ENCODE measurements around the gene TTYH1.

TTYH1 gene

DNA sequence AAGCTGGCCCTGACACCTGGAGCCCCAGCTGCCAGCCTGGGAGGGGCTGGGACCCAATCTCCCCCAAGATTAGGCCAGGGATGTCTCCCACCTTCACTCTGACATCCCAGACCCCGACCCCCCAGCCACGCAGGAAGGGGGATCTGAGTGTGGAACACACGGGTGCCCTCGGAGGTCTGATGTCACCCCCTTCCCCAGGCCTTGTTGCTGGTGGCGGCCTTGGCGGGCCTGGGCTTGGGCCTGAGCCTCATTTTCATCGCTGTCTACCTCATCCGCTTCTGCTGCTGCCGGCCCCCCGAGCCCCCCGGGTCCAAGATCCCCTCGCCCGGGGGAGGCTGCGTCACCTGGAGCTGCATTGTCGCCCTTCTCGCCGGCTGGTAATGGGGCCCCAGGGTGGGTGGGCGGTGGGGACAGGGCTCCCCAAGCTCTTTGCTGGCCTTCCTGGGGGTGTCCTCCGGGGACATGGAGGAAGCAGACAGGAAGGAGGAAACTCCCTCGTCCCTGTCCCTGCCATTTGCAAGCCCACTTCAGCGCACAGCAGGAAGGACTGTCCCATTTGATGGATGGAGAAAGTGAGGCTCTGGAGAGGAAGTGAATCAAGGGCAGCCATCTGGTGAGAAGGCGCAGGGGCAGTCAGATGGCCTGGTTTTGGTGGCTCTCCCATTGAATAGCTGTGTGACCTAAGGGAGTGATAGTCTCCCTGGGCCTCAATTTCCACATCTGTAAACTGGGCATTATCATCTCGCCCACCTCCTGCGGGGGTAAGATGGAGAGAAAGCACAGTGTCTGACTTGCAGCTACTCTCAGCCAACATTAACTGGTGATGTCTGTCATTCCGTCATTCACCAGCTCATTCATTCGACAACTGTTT lies 3.9 kb downstream of the TTYH1 start:
- Histone ChIP-seq H3K36me3 (no peaks in the 10 kb centered on the region), H3K27me3 (peaks cover 84% of the 10 kb centered on the region), H3K4me1 (ENCODE audit: control insufficient read depth in 1 of 2, insufficient read depth in 1 of 2, low read depth in 1 of 2, low read length in 1 of 2) (peaks cover 18 to 19% of the 10 kb centered on the region in 2 experiments), H3K9me3 (no peaks in the 10 kb centered on the region), H3K4me3 (ENCODE audit: low read depth in 1 of 2, low read length in 1 of 2) (no peak overlapping the region), H3K27ac (no peak overlapping the region)
- TF ChIP-seq, protein P1, sequence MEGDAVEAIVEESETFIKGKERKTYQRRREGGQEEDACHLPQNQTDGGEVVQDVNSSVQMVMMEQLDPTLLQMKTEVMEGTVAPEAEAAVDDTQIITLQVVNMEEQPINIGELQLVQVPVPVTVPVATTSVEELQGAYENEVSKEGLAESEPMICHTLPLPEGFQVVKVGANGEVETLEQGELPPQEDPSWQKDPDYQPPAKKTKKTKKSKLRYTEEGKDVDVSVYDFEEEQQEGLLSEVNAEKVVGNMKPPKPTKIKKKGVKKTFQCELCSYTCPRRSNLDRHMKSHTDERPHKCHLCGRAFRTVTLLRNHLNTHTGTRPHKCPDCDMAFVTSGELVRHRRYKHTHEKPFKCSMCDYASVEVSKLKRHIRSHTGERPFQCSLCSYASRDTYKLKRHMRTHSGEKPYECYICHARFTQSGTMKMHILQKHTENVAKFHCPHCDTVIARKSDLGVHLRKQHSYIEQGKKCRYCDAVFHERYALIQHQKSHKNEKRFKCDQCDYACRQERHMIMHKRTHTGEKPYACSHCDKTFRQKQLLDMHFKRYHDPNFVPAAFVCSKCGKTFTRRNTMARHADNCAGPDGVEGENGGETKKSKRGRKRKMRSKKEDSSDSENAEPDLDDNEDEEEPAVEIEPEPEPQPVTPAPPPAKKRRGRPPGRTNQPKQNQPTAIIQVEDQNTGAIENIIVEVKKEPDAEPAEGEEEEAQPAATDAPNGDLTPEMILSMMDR (IDR thresholded peaks at IDR 0.05), result no peak

DNA sequence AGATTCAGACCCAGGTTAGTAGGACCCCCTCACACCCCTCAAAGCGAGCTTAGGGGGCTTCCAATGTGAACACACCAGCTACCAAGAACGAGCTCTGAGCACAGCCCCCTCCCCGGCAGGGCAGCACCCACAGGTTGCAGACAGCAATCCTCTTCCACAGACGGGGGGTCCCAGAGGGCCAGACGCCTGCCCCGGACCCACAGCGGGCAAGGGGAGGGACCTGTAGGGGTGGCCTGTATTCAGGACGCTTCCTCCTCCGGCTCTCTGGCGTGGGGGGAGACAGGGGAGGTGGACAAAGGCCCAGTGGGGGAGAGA lies 4.8 kb downstream of the TTYH1 start:
- H3K27me3 ChIP-seq, result peaks cover 77% of the 10 kb centered on the region

DNA sequence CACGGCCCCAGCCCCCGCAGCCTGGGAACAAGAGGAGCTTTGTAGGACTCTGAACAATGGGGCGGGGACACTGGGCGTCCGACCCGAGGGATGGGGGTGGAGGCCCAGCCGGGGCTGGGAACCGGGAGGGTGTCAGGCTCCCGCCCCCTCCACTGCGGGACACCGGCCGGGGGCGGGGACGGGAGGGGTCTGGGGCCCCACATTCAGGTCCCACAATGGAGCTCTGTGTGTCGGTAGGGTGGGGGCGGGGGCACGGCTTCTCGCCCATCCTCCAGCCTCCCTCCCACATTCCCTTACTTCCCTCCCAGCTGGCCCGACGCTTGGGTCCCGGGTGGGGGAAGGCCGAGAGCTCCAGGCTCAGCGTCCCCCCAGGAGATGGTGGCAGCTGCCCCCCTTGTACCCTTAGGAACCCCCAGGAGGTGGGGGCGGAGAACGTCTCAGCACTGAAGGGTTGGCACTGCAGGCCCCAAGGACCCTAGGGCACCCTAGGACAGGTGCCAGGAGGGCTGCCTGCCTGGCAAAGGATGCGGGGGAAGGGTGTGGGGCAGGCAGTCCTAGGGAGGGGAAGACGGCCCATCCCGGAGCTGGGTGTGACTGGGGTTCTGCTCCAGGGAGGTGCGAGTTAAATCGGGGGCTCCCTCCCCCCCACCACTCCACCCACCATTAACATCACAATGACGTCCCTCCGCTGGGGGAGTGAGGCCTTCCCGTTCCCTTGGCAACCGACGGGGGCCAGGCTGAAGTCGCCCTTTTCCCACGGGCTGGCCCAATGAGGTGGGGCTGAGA lies 5.3 kb downstream of the TTYH1 start:
- H3K4me1 ChIP-seq (ENCODE audit: control insufficient read depth in 1 of 2, insufficient read depth in 1 of 2, low read depth in 1 of 2, low read length in 1 of 2), result peaks cover 18 to 19% of the 10 kb centered on the region in 2 experiments
- no peak overlapping the region for H3K27ac ChIP-seq
- H3K4me3 ChIP-seq (ENCODE audit: low read depth in 1 of 2, low read length in 1 of 2), result no peak overlapping the region
- peaks cover 77% of the 10 kb centered on the region for H3K27me3 ChIP-seq
- no peaks in the 10 kb centered on the region for H3K36me3 ChIP-seq
- TF ChIP-seq, protein P1 (IDR thresholded peaks at IDR 0.05), result no peak
- H3K9me3 ChIP-seq, result no peaks in the 10 kb centered on the region

More for the DNA sequence above, 4.8 kb downstream of the TTYH1 start:
- Histone ChIP-seq H3K9me3 (no peaks in the 10 kb centered on the region), H3K4me3 (ENCODE audit: low read depth in 1 of 2, low read length in 1 of 2) (no peak overlapping the region), H3K27ac (no peak overlapping the region), H3K4me1 (ENCODE audit: control insufficient read depth in 1 of 2, insufficient read depth in 1 of 2, low read depth in 1 of 2, low read length in 1 of 2) (peaks cover 18 to 19% of the 10 kb centered on the region in 2 experiments), H3K36me3 (no peaks in the 10 kb centered on the region)
- TF ChIP-seq, protein P1 (IDR thresholded peaks at IDR 0.05), result no peak

DNA sequence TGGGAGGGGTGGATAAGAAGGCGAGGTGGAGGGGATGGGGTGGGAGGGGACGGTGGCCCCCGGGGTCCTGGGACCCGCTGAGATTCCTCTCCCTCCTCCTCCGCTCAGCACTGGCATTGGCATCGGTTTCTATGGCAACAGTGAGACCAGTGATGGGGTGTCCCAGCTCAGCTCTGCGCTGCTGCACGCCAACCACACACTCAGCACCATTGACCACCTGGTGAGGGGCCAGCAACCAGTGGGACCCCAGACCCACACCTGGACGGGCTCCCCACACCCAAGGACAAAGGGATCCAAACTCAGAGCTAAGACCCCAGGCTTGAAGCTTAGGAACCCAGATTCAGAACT lies 5.9 kb downstream of the TTYH1 start:
- Histone ChIP-seq H3K4me1 (ENCODE audit: control insufficient read depth in 1 of 2, insufficient read depth in 1 of 2, low read depth in 1 of 2, low read length in 1 of 2) (peaks cover 18 to 19% of the 10 kb centered on the region in 2 experiments), H3K4me3 (ENCODE audit: low read depth in 1 of 2, low read length in 1 of 2) (no peak overlapping the region), H3K9me3 (no peaks in the 10 kb centered on the region), H3K27ac (no peak overlapping the region), H3K36me3 (no peaks in the 10 kb centered on the region), H3K27me3 (peaks cover 77% of the 10 kb centered on the region)
- TF ChIP-seq, protein P1 (IDR thresholded peaks at IDR 0.05), result no peak

DNA sequence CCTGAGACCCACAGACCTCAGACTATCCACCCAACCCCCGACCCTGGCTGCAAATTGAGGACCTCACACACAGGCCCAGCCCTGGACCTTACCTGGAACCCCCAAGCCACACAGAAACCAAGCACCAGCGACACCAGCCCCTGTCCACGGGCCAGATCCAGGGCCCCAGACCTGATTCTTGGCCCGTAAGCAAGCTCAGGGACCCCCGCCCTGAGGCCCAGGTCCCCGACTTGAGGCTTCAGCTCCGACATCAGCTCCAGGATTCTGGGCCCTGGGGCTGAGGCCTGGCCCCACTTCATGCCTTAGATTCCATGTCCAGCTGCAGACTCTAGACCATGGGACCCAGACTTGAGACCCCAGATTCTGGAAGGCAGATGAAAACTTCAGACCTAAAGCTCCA lies 6.3 kb downstream of the TTYH1 start:
- peaks cover 77% of the 10 kb centered on the region for H3K27me3 ChIP-seq
- no peaks in the 10 kb centered on the region for H3K36me3 ChIP-seq
- H3K4me1 ChIP-seq (ENCODE audit: control insufficient read depth in 1 of 2, insufficient read depth in 1 of 2, low read depth in 1 of 2, low read length in 1 of 2), result peaks cover 18 to 19% of the 10 kb centered on the region in 2 experiments
- no peak overlapping the region for H3K4me3 ChIP-seq (ENCODE audit: low read depth in 1 of 2, low read length in 1 of 2)
- H3K27ac ChIP-seq, result no peak overlapping the region
- TF ChIP-seq, protein P1 (IDR thresholded peaks at IDR 0.05), result no peak
- no peaks in the 10 kb centered on the region for H3K9me3 ChIP-seq

Measured in neutrophil (primary cell).